Panc1 (cell line): ENCODE measurements around the gene CHST8. TPM values are rescaled to one million over a fixed set of nuclear protein-coding genes. Genes with fewer than 3 reads are reported as not detected.

Source experiments
- ATAC-seq: fragments of 200-7000 bp; cut with Tn5 transposase; 2 replicates; pipeline ENCODE4 v1.9.1; 2020; ENCODE audit warnings: mild to moderate bottlenecking, moderate library complexity
- BruUV-seq: library from RNA; stranded (reverse); fragments of 400-500 nt; replicated peaks from 2 replicates; lab custom pipeline; 2021; lab: Mats Ljungman, UMichigan
- CTCF ChIA-PET: fragments of 300-600 bp; sonication (Branson Sonifier 250); formaldehyde crosslinking; loops from one replicate; lab custom pipeline; 2022; ENCODE audit warnings: antibody characterized with exemption; lab: Charles Lee
- POLR2A ChIA-PET: fragments of 300-600 bp; sonication (Branson Sonifier 250); formaldehyde crosslinking; loops from one replicate; lab custom pipeline; 2022; ENCODE audit warnings: antibody characterized with exemption; lab: Charles Lee
- DNase-seq: peaks from one replicate; pipeline ENCODE4 v3.0.0-alpha.2; 2010; ENCODE audit warnings: low read depth, low spot score
- H3K27ac ChIP-seq: 2 replicates; pipeline ENCODE4 v1.5.1; 2011; ENCODE audit warnings: mild to moderate bottlenecking, low read length, inconsistent platforms
- H3K27me3 ChIP-seq: fragments of 200-500 bp; sonication (Bioruptor generic); 2 replicates; pipeline ENCODE4 v1.6.0; 2014; ENCODE audit warnings: low read length, inconsistent platforms; ENCODE audit not compliant: control insufficient read depth, insufficient read depth
- H3K36me3 ChIP-seq: fragments of 200-500 bp; sonication (Bioruptor generic); 2 replicates; pipeline ENCODE4 v1.5.1; 2014; ENCODE audit warnings: inconsistent platforms, mild to moderate bottlenecking, low read length, moderate library complexity; ENCODE audit not compliant: control insufficient read depth, insufficient read depth
- H3K4me1 ChIP-seq: 2 replicates; pipeline ENCODE4 v1.5.1; 2011; ENCODE audit warnings: inconsistent platforms, mild to moderate bottlenecking, low read length, moderate library complexity; ENCODE audit not compliant: control insufficient read depth, insufficient read depth
- H3K4me3 ChIP-seq, 2 experiments: 2 replicates each; pipeline ENCODE4 v1.5.1; 2011 to 2012; ENCODE audit warnings: low read depth in 2 of 2, low read length in 2 of 2, mild to moderate bottlenecking in 2 of 2, inconsistent platforms in 1 of 2, moderate library complexity in 1 of 2
- H3K9me3 ChIP-seq: fragments of 200-500 bp; sonication (Bioruptor generic); 2 replicates; pipeline ENCODE4 v1.5.1; 2014; ENCODE audit warnings: low read depth, mild to moderate bottlenecking, inconsistent platforms, low read length, moderate library complexity; ENCODE audit not compliant: control insufficient read depth, insufficient read depth
- POLR2AphosphoS5 ChIP-seq: IDR thresholded peaks from 2 replicates; pipeline ENCODE4 v1.6.1; 2012; ENCODE audit warnings: mild to moderate bottlenecking, low read depth, low read length, moderate library complexity
- SIN3A ChIP-seq: IDR thresholded peaks from 2 replicates; pipeline ENCODE4 v1.6.1; 2012; ENCODE audit warnings: low read depth, mild to moderate bottlenecking, low read length, moderate library complexity, borderline replicate concordance; ENCODE audit not compliant: insufficient read depth
- TCF7L2 ChIP-seq: IDR thresholded peaks from 2 replicates; pipeline ENCODE4 v1.6.1; 2011; ENCODE audit warnings: mild to moderate bottlenecking, low read depth, low read length, inconsistent platforms
- in situ Hi-C: cut with HindIII; loops from 2 replicates; pipeline ENCODE4 v1.10.0; 2016; ENCODE audit warnings: low sequenced_read_pairs, low pct_unique_long_range_greater_than_20kb
- intact Hi-C: fragments of 100-400 bp; cut with micrococcal nuclease; formaldehyde crosslinking; loops from one replicate; pipeline ENCODE4 v1.10.0; 2022; ENCODE audit not compliant: unreplicated experiment
- total RNA-seq: library from RNA; stranded (reverse); gene quantifications from one replicate; pipeline ENCODE4 v1.2.1, GENCODE V29; 2021; ENCODE audit not compliant: unreplicated experiment
- TF ChIP-seq, protein P1 (sequence below): fragments of 450-650 bp; IDR thresholded peaks from 2 replicates; pipeline ENCODE4 v1.5.1; 2017; ENCODE audit warnings: mild to moderate bottlenecking
- TF ChIP-seq, protein P2 (sequence below), 2 experiments: IDR thresholded peaks; 2 replicates each; pipeline ENCODE4 v1.6.1; 2011 to 2012; ENCODE audit warnings: low read depth in 2 of 2, control low read depth in 1 of 2, low read length in 1 of 2, mild to moderate bottlenecking in 1 of 2, moderate library complexity in 1 of 2; ENCODE audit not compliant: insufficient read depth in 1 of 2

The CHST8 gene
- total RNA-seq, 1 experiment from 2014 or later: 0.28 TPM

DNA sequence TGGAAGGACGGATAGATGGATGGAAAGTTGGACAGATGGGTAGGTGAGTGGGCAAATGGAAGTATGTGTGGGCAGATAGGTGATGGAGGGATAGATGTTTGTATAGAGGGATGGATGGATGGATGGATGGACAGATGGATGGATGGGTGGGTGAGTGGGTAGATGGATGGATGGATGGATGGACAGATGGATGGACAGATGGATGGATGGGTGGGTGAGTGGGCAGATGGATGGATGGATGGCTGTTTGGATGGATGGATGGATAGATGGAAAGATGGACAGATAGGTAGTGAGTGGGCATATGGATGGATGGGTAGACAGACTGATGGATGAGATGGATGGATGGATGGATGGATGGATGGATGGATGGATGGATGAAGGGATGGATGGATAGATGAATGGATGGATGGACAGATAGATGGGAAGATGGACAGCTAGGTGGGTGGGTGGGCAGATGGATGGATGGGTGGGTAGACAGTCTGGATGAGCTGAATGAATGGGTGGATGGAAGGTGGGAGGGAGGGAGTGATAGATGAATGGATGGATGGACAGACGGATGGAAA lies 100.1 kb downstream of the CHST8 start:
- BruUV-seq: no TSS peak
- ATAC-seq (no peak), DNase-seq (no peak)
- Histone ChIP-seq H3K27me3 (peaks cover 9% of the 10 kb centered on the region; the same call in 1 of the 2 replicates), H3K9me3 (no peaks in the 10 kb centered on the region), H3K4me1 (no peaks in the 10 kb centered on the region), H3K4me3 (no peak overlapping the region), H3K27ac (no peak overlapping the region), H3K36me3 (no peaks in the 10 kb centered on the region)
- ChIA-PET POLR2A (no interaction called here), CTCF (no interaction called here)
- TF ChIP-seq, protein P1, sequence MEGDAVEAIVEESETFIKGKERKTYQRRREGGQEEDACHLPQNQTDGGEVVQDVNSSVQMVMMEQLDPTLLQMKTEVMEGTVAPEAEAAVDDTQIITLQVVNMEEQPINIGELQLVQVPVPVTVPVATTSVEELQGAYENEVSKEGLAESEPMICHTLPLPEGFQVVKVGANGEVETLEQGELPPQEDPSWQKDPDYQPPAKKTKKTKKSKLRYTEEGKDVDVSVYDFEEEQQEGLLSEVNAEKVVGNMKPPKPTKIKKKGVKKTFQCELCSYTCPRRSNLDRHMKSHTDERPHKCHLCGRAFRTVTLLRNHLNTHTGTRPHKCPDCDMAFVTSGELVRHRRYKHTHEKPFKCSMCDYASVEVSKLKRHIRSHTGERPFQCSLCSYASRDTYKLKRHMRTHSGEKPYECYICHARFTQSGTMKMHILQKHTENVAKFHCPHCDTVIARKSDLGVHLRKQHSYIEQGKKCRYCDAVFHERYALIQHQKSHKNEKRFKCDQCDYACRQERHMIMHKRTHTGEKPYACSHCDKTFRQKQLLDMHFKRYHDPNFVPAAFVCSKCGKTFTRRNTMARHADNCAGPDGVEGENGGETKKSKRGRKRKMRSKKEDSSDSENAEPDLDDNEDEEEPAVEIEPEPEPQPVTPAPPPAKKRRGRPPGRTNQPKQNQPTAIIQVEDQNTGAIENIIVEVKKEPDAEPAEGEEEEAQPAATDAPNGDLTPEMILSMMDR: no peak
- TF ChIP-seq POLR2AphosphoS5 (no peak), TCF7L2 (no peak), SIN3A (no peak)
- TF ChIP-seq, protein P2, sequence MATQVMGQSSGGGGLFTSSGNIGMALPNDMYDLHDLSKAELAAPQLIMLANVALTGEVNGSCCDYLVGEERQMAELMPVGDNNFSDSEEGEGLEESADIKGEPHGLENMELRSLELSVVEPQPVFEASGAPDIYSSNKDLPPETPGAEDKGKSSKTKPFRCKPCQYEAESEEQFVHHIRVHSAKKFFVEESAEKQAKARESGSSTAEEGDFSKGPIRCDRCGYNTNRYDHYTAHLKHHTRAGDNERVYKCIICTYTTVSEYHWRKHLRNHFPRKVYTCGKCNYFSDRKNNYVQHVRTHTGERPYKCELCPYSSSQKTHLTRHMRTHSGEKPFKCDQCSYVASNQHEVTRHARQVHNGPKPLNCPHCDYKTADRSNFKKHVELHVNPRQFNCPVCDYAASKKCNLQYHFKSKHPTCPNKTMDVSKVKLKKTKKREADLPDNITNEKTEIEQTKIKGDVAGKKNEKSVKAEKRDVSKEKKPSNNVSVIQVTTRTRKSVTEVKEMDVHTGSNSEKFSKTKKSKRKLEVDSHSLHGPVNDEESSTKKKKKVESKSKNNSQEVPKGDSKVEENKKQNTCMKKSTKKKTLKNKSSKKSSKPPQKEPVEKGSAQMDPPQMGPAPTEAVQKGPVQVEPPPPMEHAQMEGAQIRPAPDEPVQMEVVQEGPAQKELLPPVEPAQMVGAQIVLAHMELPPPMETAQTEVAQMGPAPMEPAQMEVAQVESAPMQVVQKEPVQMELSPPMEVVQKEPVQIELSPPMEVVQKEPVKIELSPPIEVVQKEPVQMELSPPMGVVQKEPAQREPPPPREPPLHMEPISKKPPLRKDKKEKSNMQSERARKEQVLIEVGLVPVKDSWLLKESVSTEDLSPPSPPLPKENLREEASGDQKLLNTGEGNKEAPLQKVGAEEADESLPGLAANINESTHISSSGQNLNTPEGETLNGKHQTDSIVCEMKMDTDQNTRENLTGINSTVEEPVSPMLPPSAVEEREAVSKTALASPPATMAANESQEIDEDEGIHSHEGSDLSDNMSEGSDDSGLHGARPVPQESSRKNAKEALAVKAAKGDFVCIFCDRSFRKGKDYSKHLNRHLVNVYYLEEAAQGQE (IDR thresholded peaks at IDR 0.05; ENCODE audit: insufficient read depth in 1 of 2, low read depth in 2 of 2, low read length in 1 of 2): no peak
- in situ Hi-C loops: no loop called here
- intact Hi-C loops: no loop called here

DNA sequence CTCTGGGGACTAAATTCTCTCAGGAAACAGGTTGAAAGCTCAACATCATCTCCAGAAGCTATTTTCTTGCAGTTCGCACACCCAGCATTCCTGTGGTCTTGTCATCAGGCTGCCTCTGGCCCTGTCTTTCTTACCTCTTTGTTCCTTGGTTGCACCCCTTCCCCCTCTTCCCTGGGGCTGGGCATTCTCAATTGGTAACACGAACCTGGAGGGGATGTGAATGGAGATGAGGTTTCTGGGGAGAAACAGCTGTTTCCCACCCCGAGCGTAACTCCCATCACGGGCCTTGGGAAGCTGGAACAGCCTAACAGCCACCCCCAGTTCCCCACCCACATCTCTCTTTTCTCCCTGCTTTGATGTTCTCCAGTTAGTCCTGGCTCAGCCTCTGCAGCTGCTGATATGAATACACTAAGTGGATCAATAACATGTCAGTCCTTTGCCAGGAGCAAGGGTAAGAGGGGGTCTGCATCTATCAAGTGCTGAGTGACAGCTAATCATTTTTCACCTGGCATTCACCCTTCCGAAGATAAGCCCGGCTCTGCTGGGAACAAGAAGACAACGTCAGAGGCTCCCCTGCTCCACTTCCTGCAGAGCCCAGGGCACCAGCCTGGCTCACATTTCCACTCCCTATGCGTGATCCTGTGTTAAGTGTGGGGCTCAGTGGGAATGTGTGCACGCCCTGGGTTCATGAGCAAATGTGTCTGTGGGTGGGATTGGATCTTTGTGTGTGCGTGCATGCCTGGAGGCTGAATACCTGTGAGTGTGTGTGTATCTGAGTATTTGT lies 100.9 kb downstream of the CHST8 start:
- ChIA-PET CTCF (no interaction called here), POLR2A (no interaction called here)
- no TSS peak for BruUV-seq
- Histone ChIP-seq H3K36me3 (no peaks in the 10 kb centered on the region), H3K9me3 (no peaks in the 10 kb centered on the region), H3K27ac (no peak overlapping the region), H3K27me3 (peaks cover 9% of the 10 kb centered on the region; the same call in 1 of the 2 replicates), H3K4me3 (no peak overlapping the region), H3K4me1 (no peaks in the 10 kb centered on the region)
- DNase-seq (no peak), ATAC-seq (no peak)
- TF ChIP-seq TCF7L2: no peak
- TF ChIP-seq SIN3A: no peak
- TF ChIP-seq POLR2AphosphoS5: no peak
- TF ChIP-seq, protein P2 (IDR thresholded peaks at IDR 0.05; ENCODE audit: insufficient read depth in 1 of 2, low read depth in 2 of 2, low read length in 1 of 2): no peak
- TF ChIP-seq, protein P1: no peak
- intact Hi-C loops (no loop called here), in situ Hi-C loops (no loop called here)
